Left ventricle myocardium superior (tissue), 1 donor: Measurements from ENCODE around the gene ADK. TPM values are rescaled to one million over a fixed set of nuclear protein-coding genes. Genes with fewer than 3 reads are reported as not detected.
"Not testable (repeated sequence)": the region's sequence is repeated elsewhere in the genome, so short reads cannot be mapped to it uniquely, and the experiment has no call there.

Experiments used
- ATAC-seq: fragments of 200-7000 bp; cut with Tn5 transposase; one replicate; pipeline ENCODE4 v1.9.1; 2020; ENCODE audit warnings: mild to moderate bottlenecking, moderate library complexity
- DNase-seq: peaks from one replicate; pipeline ENCODE4 v3.0.0-alpha.2; 2020
- intact Hi-C: fragments of 100-400 bp; cut with micrococcal nuclease; formaldehyde crosslinking; loops from one replicate; pipeline ENCODE4 v1.11.0; 2022
- total RNA-seq: library from RNA; stranded (reverse); fragmentation: NEBNext Ultra II Directional; extraction: Animal tissue kit (Norgen Biotek cat#: 25700); gene quantifications from one replicate; pipeline ENCODE4 v1.2.1, GENCODE V29; 2021
- donor health status: DM: no; HTN: yes; CAD: no; lungs with severe emphysema.

The ADK gene
- total RNA-seq, 1 donor from 2014 or later = 47.2 TPM

DNA sequence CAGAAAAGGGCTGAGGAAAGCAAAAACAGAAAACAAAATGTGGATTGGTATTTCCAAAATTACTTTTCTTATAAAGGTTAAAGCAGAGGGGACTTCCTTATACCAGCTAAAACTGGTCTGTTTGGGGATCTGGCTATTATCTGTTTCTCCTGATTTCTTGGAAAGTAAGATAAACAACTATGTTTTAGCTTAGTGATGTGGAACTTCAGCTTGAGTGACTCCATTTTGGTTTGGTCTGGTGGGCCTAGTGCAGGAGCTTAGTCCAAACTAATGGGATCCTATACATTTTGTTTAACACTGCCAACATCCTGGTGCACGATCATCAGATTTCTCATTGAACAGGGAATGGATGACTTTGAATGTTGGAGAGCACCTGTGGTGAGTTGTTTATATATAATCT, 283.5 kb downstream of the ADK start:
- intact Hi-C loops = no loop called here
- ATAC-seq (no peak), DNase-seq (no peak)

DNA sequence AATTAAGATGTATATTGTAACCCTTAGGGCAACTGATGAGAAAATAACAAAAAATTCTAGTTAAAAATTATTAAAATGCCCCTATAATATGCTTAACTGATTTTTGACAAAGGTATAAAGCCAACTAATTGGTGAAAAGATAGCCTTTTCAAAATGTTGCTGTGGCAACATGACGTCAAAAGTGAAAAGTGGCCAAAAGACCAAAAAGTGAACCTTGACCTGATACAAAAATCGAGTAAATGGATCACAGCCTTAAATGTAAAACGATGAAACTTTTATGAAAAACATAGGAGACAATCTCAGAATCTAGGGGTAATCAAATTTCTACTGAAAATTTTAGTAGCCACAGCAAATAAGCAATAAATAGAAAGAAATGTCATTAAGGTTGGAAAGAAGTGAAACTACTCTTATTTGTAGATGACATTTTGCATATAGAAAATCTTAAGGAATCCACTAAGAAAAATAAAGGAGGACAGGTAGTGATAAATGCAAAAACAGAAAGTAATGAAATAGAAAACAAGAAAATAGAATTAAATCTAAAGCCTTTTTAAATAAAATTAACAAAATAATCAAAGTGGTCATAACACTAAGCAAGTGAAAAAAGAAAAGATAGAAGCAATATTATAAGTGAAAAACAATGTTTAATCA, 285.6 kb downstream of the ADK start:
- no peak for DNase-seq
- intact Hi-C loops = no loop called here
- no peak for ATAC-seq

GRCh38 chr10:74437822-74438221, 286.8 kb downstream of the ADK start:
- intact Hi-C loops = no loop called here
- no peak for ATAC-seq
- DNase-seq = no peak

DNA sequence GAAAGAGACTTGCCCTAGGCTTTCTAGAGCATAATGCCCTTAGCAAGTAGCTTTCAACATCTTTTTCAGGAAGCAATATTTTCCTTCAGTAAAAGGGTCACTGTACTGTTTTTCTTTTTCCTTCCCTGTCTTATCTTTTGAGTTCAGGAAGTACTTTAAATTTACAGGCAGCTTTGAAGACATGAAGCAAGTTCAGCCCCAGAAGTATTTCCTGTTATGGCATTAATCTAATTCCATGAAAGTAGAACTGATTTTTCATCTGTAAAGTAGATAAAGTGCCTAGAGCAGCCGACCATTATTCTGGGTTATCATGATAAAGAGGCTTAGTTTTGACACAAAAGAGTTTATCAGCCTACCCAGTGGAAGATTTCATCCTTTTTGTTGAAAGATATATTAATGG, 288.2 kb downstream of the ADK start:
- intact Hi-C loops = no loop called here
- ATAC-seq = no peak
- DNase-seq = no peak

DNA sequence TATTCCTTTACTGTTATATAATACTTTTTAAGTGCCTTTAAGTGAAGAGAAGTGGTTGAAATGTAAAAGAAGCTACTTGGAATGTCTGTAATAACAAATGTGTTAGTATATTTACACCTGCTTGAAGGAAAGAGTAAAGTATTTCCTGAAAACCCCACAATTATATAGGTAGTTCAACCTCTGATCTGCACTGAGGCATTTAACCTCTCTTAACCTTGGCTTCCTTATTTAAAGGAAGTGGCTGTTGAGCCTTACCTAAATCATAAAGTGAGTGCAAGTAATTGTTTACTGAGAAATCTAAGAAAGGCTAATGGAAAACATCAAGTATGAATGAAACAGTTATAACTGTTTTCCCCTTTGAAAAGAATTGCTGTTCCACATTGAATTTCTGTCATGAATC, 294.5 kb downstream of the ADK start:
- intact Hi-C loops = no loop called here
- DNase-seq (no peak), ATAC-seq (no peak)

- ATAC-seq (no peak), DNase-seq (no peak)
- intact Hi-C loops = no loop called here
These were observed 299.6 kb downstream of the ADK start for GRCh38 chr10:74450602-74451001.

- intact Hi-C loops = no loop called here
- ATAC-seq = no peak
- no peak for DNase-seq
These were observed 300.3 kb downstream of the ADK start for GRCh38 chr10:74451127-74451829.

DNA sequence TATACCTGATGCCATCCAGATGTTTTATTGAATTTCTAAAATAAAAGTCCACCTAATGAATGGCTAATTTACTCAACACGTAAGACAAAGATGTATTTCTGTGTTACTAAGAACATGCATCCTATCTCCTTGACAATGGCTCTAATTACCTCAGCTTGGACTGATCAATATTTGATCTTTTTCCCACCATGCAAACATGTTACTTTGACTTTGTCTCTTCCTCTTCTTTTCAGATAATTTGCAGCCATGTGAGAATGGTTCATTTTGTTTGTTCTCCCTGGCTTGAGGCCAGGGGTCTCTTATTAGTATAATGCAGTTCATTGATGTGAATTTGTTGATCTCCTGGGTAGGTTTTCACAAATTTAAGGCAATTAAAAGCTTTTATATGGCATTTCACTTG, 302.1 kb downstream of the ADK start:
- intact Hi-C loops = no loop called here
- no peak for ATAC-seq
- no peak for DNase-seq

DNA sequence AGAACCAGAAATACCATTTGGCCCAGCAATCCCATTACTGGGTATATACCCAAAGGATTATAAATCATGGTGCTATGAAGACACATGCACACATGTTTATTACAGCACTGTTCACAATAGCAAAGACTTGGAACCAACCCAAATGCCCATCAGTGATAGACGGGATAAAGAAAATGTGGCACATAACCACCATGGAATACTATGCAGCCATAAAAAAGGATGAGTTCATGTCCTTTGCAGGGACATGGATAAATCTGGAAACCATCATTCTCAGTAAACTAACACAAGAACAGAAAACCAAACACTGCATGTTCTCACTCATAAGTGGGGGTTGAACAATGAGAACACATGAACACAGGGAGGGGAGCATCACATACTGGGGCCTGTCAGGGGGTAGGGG, 306.5 kb downstream of the ADK start:
- DNase-seq, ATAC-seq, intact Hi-C loops: not testable (repeated sequence)

- intact Hi-C loops = no loop called here
- no peak for ATAC-seq
These were observed 309.8 kb downstream of the ADK start for GRCh38 chr10:74460812-74461211.

GRCh38 chr10:74474022-74474713, 323.1 kb downstream of the ADK start:
- no peak for ATAC-seq
- intact Hi-C loops = no loop called here
- DNase-seq = no peak

More at GRCh38 chr10:74460812-74461211, 309.8 kb downstream of the ADK start:
- DNase-seq = no peak

- DNase-seq, intact Hi-C loops, ATAC-seq: not testable (repeated sequence)
These were observed 325.2 kb downstream of the ADK start for GRCh38 chr10:74476162-74476706.

DNA sequence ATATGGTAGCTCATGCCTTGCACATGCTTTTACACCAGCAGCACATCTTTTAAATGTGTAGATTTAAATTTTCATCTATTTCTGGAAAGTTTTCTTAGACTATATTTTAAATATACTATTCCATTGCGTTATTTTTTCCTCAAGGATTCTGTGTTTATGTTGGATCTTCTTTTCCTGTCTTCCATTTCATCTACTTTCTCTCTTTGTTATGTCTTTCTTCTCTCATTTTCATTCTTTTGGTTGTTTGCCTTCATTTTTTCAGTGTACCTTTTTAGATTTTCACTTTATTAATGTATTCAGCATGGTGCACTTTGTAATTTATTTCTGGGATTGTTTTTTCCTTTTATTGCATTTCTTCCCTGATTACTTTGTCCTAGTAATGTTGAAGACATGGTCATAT, 329.8 kb downstream of the ADK start:
- no peak for ATAC-seq
- no peak for DNase-seq
- intact Hi-C loops = no loop called here

DNA sequence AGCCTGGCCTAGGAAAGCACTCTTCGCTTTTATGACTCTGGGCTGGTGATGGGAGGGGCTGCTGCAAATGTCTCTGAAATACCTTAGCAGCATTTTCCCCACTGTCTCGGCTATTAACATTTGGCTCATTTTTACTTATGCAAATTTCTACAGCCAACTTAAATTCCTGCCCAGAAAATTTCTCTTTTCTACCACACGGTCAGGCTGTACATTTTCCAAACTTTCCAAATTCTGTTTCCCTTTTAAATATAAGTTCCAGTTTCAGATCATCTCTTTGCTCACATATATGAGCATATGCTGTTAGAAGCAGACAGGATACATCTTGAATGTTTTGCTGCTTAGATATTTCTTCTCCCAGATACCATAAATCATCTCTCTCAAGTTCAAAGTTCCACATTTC, 332.3 kb downstream of the ADK start:
- no peak for ATAC-seq
- no peak for DNase-seq
- intact Hi-C loops = no loop called here

DNA sequence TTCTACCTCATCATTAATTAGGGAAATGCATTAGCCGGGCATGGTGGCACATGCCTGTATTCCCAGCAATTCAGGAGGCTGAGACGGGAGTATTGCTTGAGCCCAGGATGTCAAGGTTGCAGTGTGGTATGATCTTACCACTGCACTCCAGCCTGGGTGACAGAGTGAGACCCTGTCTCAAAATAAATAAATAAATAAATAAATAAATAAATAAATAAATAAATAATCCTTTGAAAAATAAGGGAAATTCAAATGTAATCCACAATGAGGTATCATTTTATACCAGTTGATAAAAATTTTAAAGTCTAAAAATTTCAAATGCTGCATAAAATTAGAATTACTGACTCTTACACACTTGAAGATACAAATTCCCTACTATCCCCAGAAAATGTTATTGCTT, 334.3 kb downstream of the ADK start:
- intact Hi-C loops = no loop called here
- ATAC-seq = no peak
- DNase-seq = no peak

DNA sequence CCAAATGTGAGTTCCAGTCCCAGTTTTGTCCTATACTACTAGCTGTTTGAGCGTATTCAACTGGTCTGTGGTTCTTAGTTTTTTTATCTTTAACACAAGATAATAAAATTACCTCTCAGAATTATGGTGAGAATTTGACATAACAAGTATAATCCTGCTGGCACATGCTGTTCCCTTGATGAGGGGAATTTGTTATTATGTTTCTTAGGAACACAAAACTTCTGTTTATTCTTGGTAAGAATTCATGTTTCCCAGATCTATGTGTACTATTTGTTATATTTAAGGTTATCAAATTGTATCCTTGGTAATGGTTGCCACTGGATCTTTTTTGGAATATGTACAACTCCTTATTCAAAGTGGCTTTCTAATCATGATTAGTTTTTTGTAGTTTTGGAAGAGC, 335.6 kb downstream of the ADK start:
- ATAC-seq = no peak
- no peak for DNase-seq
- intact Hi-C loops = no loop called here

GRCh38 chr10:74488907-74489306, 337.9 kb downstream of the ADK start:
- DNase-seq (no peak), ATAC-seq (no peak)
- intact Hi-C loops = no loop called here

DNA sequence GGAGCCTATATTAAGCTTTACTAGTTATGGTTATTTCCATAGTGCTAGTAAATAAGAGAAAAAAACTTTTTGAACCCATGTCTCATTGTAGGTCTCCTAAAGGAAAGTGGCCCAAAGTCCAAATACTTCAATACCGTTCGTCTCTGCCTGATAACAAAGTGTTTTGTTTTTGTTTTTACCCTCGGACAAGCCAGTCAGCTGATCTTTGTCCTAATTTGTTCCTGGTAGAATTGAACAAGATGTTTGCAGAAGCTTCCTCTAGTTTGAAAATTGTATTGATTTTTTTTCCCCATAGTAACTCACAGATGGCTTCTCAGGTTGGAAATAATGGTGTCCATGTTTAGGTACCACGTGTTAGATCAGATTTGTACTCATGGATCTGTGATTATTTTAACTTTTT, 339.5 kb downstream of the ADK start:
- intact Hi-C loops = no loop called here
- no peak for ATAC-seq
- DNase-seq = no peak

GRCh38 chr10:74491014-74491413, 340.0 kb downstream of the ADK start:
- intact Hi-C loops = no loop called here
- ATAC-seq = no peak

DNA sequence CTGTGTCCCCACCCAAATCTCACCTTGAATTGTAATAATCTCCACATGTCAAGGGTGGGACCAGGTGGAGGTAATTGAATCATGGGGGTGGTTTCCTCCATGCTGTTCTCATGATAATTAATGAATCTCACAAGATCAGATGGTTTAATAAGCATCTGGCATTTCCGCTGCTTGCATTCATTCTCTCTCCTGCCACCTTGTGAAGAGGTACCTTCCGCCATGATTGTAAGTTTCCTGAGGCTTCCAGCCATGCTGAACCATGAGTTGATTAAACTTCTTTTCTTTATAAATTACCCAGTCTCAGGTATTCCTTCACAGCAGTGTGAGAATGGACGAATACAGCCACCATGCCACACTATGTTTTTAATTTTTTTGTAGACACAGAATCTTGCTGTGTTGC, 345.3 kb downstream of the ADK start:
- intact Hi-C loops, ATAC-seq, DNase-seq: not testable (repeated sequence)

More at GRCh38 chr10:74491014-74491413, 340.0 kb downstream of the ADK start:
- DNase-seq = no peak
